Suppressor macrophage (primary cell): Measurements from ENCODE around the gene PAK4.

Experiments used
- DNase-seq, 4 experiments: peaks; one replicate each; pipeline ENCODE4 v3.0.0-alpha.2; 2020 to 2022

Gene PAK4

DNA sequence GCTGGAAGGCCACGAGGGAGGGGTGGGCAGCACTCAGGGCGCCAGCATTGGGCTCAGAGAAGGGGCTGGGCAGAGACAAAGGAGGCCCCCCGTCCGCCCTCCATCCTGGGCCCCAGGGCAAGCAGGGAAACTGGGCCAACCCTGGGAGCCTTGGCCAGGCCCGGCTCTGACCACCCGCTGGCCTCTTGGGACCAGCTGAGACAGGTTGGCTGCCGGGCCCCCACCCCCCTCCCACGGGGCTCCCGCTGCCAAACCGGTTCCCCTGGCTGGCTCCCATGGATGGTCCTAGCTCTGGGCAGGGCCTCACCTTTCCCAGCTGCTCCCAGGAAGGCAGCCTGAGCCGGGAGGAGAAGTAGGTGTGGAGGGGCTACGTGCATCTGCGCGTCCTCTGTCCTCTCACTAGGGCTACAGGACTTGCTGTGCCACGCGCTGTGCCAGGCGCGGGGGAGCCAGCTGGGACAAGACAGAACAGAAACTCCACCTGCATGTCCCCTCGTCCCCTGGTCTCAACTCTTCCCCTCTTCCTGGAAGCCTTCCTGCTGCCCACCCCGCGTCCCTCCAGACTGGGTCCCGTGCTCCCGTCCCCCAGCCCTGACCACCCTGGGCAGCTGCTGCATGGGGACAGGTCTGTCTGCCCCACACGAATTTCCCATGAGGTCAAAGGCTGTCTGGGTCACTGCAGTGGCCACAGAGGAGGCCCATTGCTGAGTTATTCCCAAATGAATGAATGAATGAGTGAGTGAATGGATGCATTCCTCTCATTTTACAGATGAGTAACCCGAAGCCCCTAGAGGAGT, 42.1 kb downstream of the PAK4 start:
- no peak for DNase-seq

DNA sequence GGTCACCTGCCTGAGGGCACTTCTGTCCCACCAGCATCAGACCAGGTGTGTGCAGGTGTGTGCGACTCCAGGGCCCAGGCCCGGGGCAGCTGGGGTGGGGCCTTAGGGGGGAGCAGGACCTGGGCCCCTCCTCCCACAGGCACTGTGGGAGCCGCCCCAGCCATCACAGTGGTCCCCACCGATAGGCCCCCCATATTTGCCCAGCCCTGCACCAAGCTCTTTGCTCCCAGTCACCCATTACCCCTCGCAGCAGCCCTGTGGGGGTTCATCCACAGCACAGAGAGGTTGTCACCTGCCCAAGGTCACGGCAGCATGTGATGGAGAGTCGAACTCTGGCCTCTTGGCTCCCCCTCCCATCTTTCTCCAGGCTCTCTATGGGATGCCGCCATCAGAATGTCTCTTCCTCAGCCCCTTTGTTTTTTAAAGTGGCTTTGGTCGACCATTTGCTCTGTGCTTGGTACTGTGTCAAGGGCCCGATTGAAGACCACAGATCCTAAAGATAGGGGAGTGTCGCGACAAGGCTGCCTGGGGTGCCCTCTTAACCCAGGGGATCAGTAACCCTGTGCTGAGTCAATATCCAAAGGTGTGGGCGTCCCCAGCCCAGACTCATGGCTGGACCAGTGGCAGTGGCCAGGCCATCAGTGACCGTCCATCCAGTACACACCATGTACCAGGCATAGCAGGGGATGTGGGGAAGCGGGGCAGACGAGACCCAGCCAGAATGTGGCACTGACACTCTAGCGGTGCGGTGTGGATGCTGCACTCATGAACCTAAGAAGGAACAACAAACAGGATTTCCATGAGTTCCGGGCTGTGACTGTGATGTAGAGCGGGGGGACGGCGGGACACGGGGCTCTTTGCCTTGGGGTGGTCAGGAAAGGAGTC, 42.9 kb downstream of the PAK4 start:
- no peak for DNase-seq

DNA sequence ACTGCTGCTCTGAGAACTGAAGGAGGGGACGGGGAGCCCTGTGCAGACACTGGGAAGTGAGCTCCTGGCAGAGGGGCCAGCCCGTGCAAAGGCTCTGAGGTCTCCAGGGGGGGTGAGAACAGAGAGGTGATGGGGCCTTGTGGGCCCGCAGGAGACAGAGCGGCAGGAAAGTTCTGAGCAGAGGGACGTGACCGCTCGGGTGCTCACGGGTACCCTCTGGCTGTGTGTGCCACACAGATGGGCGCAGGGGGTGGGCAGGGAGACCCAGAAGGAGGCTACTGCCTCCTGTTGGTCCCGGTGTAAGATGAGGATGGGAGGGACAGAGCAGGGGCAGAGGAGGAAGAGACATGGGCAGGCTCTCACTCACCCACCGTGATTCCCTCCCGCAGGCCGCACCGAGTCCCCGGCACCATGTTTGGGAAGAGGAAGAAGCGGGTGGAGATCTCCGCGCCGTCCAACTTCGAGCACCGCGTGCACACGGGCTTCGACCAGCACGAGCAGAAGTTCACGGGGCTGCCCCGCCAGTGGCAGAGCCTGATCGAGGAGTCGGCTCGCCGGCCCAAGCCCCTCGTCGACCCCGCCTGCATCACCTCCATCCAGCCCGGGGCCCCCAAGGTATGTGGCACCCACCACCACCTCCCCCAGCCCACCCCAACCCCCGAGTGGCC, 43.7 kb downstream of the PAK4 start:
- DNase-seq = no peak

DNA sequence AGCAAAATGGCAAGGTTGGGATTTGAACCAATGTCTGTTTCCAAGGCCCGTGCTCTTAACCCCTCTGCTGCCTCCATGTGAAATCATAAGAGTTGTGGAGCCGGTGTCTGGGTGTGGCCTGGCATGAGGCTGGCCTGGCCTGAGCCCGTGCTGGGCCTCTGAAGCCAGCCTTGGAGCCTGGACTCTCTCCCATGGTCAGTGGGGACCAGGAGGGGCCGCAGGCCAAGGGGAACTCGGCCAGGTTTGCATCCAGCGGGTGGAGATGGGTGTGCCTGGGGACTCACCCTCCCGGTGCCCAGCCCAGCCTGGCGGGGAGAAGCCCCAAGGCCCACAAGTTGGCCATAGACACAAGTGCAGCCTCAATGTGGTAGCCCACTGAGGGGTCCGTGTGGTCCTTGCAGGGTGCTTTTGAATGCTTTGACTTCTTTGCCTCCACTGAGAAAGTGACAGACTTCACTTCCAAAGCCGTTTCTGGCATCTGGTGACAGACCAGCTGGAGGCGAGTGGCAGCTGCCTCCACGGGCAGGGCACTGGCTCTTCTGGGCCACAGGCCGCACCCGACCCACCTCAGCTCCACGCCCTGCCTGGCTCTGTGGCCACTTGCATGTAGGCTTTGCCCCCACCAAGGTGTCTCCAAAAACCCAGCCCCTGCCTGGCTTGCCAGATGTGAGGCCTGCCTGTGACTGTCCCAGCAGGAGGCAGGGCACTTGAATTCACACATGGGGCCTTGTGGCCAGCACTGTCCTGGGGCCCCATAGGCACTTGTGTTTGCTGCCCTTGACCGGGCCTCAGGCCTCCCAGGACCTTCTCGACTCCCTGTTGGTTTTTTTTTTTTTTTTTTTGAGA, 45.0 kb downstream of the PAK4 start:
- no peak for DNase-seq

DNA sequence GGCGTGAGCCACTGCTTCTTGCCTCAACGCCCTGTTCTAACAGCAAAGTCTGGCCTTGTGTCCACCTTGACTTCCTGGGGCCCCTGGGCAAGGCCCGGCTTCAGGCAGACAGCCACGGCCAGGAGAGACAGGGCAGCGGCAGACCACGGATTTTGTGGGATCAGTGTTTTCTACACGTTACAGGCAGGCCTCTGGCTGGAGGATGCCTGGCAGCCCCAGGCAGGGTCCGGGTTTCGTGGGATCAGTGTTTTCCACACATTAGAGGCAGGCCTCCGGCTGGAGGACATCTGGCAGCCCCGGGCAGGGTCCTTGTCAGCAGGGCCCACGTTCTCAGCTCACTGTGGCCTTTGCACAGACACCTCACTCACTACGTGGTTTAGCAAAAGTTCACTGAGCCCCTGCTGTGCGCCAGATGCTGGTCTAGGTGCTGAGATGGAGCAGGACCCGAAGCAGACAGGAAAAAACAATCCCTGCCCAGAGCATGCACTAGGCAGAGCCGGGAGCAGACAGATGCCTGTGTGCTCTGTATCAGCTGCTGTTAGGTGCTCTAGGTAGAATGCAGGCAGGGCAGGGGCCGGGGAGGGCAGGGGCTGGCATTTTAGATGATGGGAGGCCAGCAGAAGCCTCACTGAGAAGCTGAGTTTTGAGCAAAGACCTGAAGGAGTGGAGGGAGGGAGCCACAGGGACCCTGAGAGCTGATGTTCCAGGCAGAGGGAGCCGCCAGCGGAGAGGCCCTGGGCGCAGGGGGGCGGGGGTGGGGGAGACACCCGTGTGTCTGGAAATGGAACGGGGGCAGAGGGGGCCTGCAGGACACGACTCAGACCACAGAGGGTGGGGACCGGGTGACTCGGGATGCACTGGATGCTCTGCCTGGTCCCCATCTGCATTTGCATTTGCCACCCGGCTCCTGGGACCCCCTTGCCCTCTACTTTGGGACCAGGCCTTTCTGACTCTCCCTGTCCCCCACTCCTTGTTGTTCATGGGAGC, 46.2 kb downstream of the PAK4 start:
- no peak for DNase-seq

DNA sequence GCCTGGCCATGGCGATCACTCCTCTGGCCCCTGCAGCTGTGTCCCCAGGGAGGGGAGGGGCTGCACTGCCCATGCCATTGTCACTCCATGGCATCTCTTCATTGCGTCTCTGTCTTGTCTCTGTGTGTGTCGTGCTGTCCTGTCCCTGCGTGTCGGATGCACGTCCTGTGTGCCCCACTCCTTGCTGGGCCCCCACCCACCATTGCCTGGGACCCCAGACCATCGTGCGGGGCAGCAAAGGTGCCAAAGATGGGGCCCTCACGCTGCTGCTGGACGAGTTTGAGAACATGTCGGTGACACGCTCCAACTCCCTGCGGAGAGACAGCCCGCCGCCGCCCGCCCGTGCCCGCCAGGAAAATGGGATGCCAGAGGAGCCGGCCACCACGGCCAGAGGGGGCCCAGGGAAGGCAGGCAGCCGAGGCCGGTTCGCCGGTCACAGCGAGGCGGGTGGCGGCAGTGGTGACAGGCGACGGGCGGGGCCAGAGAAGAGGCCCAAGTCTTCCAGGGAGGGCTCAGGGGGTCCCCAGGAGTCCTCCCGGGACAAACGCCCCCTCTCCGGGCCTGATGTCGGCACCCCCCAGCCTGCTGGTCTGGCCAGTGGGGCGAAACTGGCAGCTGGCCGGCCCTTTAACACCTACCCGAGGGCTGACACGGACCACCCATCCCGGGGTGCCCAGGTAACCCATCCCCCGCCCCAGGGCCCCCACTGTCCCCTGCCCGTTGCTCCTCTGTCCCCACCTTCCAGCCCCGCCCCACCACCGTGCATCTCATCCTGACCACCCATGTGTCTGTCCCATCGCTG, 47.3 kb downstream of the PAK4 start:
- DNase-seq = no peak

DNA sequence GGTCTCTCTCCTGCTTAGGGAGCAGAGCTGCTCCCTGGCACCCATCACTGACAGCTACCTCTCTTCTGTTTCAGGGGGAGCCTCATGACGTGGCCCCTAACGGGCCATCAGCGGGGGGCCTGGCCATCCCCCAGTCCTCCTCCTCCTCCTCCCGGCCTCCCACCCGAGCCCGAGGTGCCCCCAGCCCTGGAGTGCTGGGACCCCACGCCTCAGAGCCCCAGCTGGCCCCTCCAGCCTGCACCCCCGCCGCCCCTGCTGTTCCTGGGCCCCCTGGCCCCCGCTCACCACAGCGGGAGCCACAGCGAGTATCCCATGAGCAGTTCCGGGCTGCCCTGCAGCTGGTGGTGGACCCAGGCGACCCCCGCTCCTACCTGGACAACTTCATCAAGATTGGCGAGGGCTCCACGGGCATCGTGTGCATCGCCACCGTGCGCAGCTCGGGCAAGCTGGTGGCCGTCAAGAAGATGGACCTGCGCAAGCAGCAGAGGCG, 48.0 kb downstream of the PAK4 start:
- no peak for DNase-seq

DNA sequence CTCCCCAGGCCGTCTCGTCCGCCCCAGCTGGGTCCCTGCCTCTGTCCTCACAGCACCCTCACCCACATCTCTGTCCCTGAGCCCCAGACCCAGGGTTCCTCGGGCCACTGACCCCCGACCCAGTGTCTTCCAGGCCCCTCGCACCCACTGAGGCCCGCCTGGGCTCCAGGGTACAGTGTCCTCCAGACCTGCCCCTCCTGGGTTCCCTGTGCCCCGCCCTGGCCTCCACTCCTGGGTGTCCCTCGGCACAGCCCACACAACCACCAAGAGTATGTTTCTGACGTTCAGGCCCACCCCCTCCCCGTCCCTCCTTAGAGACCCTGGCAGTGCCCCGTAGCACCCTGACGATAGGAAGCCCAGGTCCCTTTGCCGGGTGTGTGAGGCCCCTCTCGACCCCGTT, 48.6 kb downstream of the PAK4 start:
- no peak for DNase-seq

DNA sequence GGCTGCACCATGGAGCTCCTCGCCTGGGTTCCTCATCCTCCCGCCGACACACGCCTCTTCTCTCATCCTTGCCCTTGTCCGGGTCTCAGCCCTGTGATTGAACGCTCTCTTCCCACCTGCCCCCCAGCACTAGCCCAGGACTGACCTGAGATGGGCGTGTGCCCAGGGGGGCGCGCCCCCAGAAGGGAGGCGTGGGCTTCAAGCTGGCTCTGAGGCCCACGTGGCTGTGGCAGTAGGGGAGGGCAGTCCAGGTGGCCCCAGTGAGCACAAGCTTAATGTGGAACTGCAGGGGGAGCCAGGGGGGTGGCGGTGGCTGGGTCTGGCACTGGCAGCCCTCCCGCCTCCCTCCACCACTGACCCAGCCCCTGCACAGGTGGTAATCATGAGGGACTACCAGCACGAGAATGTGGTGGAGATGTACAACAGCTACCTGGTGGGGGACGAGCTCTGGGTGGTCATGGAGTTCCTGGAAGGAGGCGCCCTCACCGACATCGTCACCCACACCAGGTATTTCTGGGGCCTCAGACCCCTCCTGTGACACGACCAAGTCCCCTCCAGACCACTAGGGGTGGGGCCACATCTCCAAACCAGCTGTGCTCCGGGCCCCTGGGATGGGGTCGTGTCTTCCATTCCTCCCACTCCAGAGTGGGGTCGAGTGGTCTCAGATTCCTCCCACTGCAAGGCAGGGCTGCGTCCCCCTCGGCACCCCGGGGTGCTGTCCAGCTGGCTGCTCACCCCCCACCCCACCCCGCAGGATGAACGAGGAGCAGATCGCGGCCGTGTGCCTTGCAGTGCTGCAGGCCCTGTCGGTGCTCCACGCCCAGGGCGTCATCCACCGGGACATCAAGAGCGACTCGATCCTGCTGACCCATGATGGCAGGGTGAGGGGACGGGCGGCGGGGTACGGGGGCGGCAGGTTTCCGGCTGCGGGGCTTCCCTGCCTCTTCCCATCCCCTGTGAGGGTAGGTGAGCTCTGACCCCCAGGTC, 49.3 kb downstream of the PAK4 start:
- no peak for DNase-seq

DNA sequence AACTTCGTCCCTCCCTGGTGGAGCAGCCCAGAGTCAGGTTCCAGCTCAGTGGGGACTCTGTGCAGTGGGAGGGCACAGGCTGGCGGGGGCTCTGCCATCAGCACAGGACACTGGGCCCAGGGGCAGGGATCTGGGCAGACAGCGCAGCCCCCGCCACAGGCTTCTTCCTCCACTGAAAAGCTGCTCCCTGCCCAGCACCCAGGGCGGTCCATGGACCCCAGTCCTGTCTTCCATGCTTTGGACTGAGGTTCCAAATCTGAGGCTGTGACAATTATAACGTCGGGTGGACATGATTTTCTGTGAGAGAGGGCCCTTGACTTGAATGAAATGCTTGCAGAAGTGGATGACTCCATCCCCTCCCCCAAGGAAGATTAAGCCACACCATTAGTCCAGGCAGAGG, 50.0 kb downstream of the PAK4 start:
- no peak for DNase-seq

DNA sequence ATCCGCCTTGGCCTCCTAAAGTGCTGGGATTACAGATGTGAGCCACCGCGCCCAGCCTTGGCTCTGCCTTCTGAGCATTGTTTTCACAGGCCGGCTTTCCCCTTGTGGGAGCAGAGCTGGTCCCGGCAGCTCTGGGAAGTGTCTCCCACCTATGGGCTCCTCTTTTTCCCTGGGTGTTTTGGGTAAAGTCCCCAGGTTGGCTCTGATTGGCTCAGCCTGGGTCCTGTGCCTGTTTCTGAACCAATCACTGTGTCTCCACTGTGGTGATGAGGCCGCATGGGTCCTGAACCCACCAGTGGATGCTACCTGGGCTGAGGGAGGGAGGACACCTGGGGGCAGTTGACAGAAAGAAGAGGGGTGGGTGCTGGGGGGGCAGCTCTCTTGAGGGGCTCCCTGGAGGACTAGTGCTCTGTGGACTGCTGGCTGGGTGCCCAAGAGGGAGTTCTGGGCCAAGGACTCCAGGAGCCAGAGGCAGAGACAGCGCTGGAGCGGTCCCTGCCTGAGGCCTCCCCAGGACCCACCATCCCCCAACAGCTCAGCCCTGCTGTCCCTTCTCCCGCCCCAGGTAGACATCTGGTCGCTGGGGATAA, 51.6 kb downstream of the PAK4 start:
- DNase-seq = no peak

DNA sequence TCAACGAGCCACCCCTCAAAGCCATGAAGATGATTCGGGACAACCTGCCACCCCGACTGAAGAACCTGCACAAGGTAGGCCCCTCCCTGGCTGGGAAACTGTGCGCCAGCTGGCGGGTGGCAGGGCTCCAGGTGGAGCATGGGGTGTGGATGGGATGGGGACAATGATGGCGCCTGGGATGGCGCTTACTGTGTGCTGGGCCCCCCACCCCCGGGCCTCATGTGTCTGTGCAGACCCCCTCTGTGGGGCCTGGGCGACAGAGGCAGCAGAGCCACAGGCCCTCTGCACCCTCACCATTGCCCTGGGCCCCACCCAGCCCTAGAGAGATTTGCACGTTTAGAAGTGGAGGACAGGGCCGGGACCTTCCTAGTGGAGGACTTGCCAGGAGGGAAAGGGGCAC, 52.1 kb downstream of the PAK4 start:
- no peak for DNase-seq

DNA sequence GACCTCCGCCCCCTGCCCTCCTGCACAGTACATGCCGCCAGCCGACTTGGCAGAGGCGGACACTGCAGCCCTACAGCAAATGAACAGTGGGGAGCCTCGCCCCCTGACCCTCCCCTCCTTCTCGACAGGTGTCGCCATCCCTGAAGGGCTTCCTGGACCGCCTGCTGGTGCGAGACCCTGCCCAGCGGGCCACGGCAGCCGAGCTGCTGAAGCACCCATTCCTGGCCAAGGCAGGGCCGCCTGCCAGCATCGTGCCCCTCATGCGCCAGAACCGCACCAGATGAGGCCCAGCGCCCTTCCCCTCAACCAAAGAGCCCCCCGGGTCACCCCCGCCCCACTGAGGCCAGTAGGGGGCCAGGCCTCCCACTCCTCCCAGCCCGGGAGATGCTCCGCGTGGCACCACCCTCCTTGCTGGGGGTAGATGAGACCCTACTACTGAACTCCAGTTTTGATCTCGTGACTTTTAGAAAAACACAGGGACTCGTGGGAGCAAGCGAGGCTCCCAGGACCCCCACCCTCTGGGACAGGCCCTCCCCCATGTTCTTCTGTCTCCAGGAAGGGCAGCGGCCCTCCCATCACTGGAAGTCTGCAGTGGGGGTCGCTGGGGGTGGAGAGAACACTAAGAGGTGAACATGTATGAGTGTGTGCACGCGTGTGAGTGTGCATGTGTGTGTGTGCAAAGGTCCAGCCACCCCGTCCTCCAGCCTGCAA, 52.9 kb downstream of the PAK4 start:
- DNase-seq = no peak

DNA sequence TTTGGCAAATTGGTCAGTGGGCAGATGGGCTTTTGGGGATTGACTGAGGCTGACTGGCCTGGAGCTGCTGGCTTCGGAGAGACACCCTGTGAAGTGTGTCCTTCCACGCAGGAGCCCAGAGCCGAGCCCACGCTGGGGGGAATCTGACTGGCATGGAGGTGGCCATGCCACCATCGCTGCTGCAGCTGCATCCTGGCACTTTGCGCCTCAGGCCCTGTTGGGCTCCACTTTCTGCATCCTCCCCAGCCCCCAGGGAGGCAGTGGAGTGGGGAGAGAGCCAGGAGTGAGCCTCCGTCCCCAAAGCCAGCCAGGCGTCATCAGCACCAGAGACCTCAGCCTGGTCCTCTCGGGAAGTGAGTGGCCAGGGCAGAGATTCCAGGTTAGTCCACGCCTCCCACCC, 54.2 kb downstream of the PAK4 start:
- DNase-seq = no peak

DNA sequence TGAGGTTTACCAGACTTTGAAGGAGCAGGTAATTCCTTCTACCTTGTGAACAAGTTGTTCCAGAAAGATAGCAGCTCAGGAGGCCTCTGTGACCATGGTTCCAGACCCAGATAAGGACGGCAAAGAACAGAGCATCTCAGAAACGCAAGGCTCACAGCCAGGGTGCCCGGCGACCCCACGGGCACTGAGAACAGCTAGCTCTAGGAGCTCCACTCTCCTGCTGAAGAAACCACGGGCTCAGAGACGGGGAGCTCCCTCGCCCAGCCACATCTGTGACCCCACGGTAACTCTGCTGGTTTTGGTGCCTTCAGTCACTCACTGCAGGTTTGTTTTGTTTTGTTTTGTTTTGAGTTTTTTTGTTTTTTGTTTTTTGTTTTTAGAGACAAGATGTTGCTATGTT, 55.2 kb downstream of the PAK4 start:
- DNase-seq = no peak

DNA sequence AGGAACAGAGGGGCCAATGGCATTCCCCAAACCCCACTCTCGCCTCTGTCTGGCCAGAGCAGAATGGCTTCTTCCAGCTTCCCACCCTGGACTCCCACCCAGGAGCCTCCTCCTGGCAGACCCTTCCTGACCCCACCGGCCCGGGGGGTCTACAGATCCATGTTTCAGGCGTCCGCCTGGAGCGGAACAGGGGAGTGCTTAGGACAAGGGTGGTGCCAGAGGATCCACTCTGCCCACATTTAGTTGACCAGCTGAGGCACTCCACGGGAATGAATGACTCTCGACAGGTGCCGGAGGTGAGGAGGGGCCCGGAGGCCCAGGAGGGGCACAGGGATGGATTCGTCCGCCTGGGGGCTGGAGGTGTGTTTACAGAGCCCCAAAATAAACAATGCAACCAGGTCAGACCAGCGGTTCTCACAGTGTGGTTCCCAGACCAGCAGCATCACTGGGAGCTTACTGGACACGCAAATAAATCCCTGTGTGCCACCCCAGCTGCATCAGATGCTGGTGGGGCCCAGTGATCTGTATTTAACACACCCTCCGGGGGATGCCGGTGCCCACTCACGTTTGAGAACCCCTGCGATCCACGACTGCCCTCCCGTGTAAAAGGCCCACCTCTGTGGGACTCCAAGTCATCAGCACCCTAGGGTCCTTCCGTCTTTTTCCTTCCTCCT, 56.1 kb downstream of the PAK4 start:
- DNase-seq = no peak

DNA sequence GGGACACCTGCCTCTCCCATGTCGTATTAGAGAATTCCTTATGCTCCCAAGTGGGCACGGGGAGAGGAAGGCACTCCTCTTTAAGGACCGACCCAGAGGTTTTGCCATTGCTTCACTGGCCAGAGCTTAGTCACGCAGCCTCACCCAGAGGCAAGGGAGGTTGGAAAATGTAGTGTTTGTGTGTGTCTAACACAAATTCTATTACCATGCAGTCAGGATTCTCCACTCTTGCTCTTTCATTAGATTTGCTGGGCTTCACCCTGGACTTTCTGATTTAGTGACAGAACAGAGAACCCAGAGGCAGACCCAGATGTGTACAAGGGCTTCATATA, 56.6 kb downstream of the PAK4 start:
- no peak for DNase-seq
